IPS-15b (cell line): ENCODE data around the gene KRABD2.
"Not testable (repeated sequence)": the region's sequence is repeated elsewhere in the genome, so short reads cannot be mapped to it uniquely, and the experiment has no call there.

ENCODE experiments used
- H3K27me3 ChIP-seq: one replicate; pipeline ENCODE4 v1.6.1; 2013; ENCODE audit warnings: low read length; ENCODE audit not compliant: control insufficient read depth, insufficient read depth
- H3K36me3 ChIP-seq: one replicate; pipeline ENCODE4 v1.6.1; 2013; ENCODE audit warnings: low read length; ENCODE audit not compliant: control insufficient read depth, insufficient read depth
- H3K4me1 ChIP-seq: one replicate; pipeline ENCODE4 v1.6.1; 2013; ENCODE audit warnings: mild to moderate bottlenecking, low read length; ENCODE audit not compliant: control insufficient read depth, insufficient read depth
- H3K4me3 ChIP-seq: one replicate; pipeline ENCODE4 v1.5.1; 2013; ENCODE audit warnings: low read depth, low read length
- H3K9ac ChIP-seq: one replicate; pipeline ENCODE4 v1.6.1; 2013; ENCODE audit warnings: low read depth, mild to moderate bottlenecking, low read length
- H3K9me3 ChIP-seq: one replicate; pipeline ENCODE4 v1.6.1; 2013; ENCODE audit warnings: mild to moderate bottlenecking, low read length; ENCODE audit not compliant: control insufficient read depth, insufficient read depth

KRABD2 gene

DNA sequence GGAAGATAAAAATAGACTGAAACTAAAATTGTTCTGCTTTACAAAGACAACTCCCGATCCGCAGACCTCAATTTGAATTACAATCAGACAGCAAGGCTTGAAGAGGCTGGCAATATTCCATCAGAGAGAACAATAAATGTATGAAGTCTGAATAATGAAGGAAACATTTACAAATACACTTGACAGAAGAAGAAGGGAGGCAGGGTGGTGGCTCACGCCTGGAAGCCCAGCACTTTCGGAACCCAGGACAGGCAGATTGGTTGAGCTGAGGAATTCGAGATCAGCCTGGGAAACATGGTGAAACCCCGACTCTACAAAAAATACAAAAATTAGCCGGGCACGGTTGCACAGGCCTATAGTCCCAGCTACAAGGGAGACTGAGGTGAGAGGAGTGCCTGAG, 22.3 kb downstream of the KRABD2 start:
- H3K36me3 ChIP-seq = no peaks in the 10 kb centered on the region

DNA sequence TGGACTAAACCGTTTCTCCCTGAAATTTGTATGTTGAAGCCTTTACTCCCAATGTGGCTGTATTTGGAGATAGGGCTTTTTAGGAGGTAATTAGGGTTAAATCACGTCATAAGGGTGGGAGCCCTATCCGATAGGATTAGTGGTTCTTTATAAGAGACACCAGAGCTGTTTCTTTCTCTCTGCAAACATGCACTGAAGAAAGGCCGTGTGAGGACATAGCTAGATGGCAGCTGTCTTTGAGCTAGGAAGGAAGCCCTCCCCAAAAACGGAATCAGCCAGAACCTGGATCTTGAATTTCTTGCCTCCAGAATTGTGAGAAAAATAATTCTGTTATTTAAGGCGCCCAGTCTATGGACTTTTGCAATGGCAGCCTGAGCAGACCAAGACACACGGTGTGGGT, 22.8 kb downstream of the KRABD2 start:
- Histone ChIP-seq H3K4me3 (no peak overlapping the region), H3K9ac (no peak overlapping the region), H3K36me3 (no peaks in the 10 kb centered on the region), H3K9me3 (no peaks in the 10 kb centered on the region), H3K27me3 (no peaks in the 10 kb centered on the region), H3K4me1 (peaks cover 5% of the 10 kb centered on the region)

More for the DNA sequence above, 22.3 kb downstream of the KRABD2 start:
- Histone ChIP-seq H3K4me1 (peaks cover 5% of the 10 kb centered on the region), H3K9me3 (no peaks in the 10 kb centered on the region), H3K9ac (no peak overlapping the region), H3K27me3 (no peaks in the 10 kb centered on the region), H3K4me3 (no peak overlapping the region)

DNA sequence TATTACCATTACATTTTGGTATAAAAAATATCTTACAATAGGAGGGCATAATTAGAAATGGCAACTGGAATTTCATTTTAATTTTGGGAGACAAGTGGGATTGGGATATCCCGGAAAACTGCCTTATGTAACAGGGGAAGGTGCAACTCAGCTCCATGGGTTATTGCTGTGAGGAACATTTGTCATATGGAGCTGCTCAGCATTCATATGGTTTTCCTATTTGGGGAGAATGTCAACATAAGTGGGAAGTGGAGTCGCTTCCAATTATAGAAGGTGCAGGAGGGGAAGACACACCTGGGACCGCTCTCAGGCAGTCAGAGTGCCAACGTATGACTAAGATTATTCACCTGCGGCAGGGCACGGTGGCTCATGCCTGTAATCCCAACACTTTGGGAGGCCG, 26.2 kb downstream of the KRABD2 start:
- Histone ChIP-seq H3K9ac (no peak overlapping the region), H3K4me1 (peaks cover 5% of the 10 kb centered on the region), H3K27me3 (no peaks in the 10 kb centered on the region), H3K36me3 (no peaks in the 10 kb centered on the region), H3K4me3 (no peak overlapping the region), H3K9me3 (no peaks in the 10 kb centered on the region)

DNA sequence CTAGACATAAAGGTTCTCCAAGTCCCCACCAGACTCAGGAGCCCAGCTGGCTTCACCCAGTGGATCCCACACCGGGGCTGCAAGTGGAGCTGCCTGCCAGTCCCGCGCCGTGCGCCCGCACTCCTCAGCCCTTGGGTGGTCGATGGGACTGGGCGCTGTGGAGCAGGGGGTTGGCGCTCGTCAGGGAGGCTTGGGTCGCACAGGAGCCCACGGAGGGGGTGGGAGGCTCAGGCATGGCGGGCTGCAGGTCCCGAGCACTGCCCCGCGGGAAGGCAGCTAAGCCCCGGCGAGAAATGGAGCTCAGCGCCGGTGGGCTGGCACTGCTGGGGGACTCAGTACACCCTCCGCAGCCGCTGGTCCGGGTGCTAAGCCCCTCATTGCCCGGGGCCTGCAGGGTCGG, 29.5 kb downstream of the KRABD2 start:
- not testable (repeated sequence) for H3K4me3 ChIP-seq, H3K4me1 ChIP-seq, H3K27me3 ChIP-seq

DNA sequence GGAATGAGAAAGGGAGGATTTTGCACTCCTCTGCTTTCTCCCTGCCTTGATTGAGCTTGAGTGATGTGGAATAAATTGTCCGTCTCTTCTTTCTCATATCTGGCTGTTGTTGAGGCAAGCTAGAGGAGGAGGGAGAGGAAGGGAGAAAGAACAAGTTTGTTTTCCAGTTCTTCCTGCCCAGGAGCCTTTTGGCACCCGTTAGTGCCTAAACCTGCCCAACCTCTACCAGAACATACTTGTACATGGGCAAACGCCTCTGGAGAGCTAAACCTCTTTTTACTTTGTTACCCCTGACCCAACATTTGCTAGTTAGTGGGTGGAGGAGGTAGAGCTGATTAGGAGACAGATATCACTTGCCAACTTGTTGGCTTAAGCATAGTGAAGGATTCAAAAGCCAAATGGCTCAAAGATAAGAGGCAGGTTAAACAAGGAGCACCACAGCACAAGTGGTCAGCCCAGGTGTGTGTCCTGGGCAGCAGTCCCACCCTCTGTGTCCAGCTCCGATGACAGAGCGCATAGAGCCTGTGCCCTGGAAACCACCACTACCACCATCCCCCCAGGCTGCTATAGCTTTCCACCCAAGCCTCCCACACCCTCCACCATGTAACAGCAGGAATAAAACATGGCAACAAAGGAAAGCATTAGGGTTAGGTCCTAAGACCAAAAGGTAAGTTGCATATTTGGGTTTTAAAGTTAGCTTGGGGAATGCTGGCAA, 30.4 kb downstream of the KRABD2 start:
- H3K4me1 ChIP-seq = peaks cover 6% of the 10 kb centered on the region

More for the DNA sequence above, 29.5 kb downstream of the KRABD2 start:
- not testable (repeated sequence) for H3K9ac ChIP-seq, H3K36me3 ChIP-seq, H3K9me3 ChIP-seq

DNA sequence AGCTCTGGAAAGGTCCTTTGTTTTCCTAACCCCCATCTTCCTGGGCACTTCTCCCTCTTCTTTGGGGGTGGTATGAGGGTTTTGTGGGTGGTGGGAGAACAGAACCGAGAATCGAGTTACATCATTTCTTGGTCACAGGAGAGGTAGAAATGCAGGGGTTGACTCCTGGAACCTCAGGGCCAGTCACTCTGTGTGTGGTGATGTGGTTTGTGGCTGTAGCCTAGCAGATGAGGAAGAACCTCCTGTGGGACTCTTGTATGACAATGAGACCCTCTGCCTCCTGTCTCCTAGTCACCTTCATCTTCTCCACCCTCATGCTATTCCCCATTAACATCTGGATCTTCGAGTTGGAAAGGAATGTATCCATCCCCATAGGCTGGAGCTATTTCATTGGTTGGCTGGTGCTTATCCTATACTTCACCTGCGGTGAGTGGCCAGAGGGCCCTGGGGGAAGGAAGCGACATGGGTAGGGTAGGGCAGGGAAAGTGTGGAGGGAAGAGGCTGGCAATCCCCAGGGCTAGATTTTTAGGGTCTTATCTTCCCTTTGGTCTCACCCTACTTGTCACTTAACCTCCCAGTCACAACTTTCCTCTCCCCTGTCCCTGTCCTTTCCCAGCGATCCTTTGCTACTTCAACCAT, 31.3 kb downstream of the KRABD2 start:
- no peaks in the 10 kb centered on the region for H3K9me3 ChIP-seq
- H3K4me1 ChIP-seq = peaks cover 6% of the 10 kb centered on the region
- no peak overlapping the region for H3K9ac ChIP-seq
- H3K36me3 ChIP-seq = no peaks in the 10 kb centered on the region
- H3K27me3 ChIP-seq = no peaks in the 10 kb centered on the region
- no peak overlapping the region for H3K4me3 ChIP-seq

More for the DNA sequence above, 30.4 kb downstream of the KRABD2 start:
- H3K27me3 ChIP-seq = no peaks in the 10 kb centered on the region
- H3K9ac ChIP-seq = no peak overlapping the region
- H3K4me3 ChIP-seq = no peak overlapping the region
- H3K36me3 ChIP-seq = no peaks in the 10 kb centered on the region
- H3K9me3 ChIP-seq = no peaks in the 10 kb centered on the region

DNA sequence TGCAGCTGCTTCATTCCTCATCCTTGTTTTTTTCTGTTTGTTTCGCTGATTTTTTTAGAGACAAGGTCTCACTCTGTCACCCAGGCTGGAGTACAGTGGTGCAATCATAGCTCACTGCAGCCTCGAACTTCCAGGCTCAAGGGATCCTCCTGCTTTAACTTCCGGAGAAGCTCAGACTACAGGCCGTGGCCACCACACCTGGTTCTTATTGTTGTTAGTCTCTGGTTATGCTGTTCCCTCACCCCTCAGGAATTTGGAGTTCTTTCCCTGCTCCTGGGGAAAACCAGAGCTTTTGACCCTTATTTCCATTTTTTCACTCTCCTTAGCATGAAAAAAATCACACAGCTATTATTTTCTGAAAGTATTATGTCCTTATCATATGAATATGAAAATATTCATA, 35.0 kb downstream of the KRABD2 start:
- peaks cover 18% of the 10 kb centered on the region for H3K4me1 ChIP-seq
- H3K4me3 ChIP-seq = no peak overlapping the region
- no peaks in the 10 kb centered on the region for H3K9me3 ChIP-seq
- no peaks in the 10 kb centered on the region for H3K27me3 ChIP-seq
- no peaks in the 10 kb centered on the region for H3K36me3 ChIP-seq
- no peak overlapping the region for H3K9ac ChIP-seq

DNA sequence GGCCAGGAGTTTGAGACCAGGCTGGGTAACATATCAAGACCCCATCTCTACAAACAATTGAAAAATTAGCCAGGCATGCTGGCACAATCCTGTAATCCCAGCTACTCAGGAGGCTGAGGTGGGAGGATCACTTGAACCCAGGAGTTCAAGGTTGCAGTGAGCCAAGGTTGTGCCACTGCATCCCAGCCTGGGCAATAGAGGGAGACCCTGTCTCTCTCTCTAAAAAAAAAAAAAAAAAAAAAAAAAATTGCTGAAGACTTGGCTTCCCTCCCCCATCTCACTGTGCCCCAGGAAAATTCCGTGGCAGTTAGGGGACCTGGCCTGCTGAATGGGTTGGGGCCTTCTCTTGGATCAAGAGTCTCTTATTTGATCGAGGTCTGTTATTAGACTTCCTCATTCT, 37.0 kb downstream of the KRABD2 start, which contains the start of gene ODF4:
TSS of gene ODF4 (plus strand) at position 301 of the 400 bp plus-strand sequence. CDS start 212 bp downstream, outside the sequence.
- no peaks in the 10 kb centered on the region for H3K36me3 ChIP-seq
- no peaks in the 10 kb centered on the region for H3K27me3 ChIP-seq
- H3K9ac ChIP-seq = no peak within 1 kb of the TSS

DNA sequence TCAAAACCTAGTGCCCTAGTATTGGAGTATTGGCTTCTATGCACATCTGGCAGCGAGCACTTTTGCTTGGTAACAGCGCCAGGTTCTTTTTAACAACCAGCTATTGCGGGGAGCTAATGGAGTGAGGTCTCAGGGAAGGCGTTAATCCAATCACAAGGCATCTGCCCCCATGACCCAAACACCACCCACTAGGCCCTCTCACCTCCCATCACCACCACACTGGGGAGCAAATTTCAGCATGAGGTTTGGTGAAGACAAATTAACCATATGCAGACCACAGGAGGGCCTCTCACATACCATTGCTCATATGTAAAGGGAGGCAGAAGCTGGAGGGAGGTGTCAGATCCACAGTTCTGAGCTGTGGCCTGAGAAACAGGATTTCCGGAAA, 37.8 kb downstream of the KRABD2 start:
- no peaks in the 10 kb centered on the region for H3K36me3 ChIP-seq
- H3K9ac ChIP-seq = no peak overlapping the region
- H3K27me3 ChIP-seq = no peaks in the 10 kb centered on the region
- peaks cover 18% of the 10 kb centered on the region for H3K4me1 ChIP-seq
- H3K4me3 ChIP-seq = no peak overlapping the region
- H3K9me3 ChIP-seq = no peaks in the 10 kb centered on the region

More for the DNA sequence above, 37.0 kb downstream of the KRABD2 start, which contains the start of gene ODF4:
- H3K9me3 ChIP-seq = no peaks in the 10 kb centered on the region
- H3K4me3 ChIP-seq = no peak within 1 kb of the TSS
- peaks cover 18% of the 10 kb centered on the region for H3K4me1 ChIP-seq

DNA sequence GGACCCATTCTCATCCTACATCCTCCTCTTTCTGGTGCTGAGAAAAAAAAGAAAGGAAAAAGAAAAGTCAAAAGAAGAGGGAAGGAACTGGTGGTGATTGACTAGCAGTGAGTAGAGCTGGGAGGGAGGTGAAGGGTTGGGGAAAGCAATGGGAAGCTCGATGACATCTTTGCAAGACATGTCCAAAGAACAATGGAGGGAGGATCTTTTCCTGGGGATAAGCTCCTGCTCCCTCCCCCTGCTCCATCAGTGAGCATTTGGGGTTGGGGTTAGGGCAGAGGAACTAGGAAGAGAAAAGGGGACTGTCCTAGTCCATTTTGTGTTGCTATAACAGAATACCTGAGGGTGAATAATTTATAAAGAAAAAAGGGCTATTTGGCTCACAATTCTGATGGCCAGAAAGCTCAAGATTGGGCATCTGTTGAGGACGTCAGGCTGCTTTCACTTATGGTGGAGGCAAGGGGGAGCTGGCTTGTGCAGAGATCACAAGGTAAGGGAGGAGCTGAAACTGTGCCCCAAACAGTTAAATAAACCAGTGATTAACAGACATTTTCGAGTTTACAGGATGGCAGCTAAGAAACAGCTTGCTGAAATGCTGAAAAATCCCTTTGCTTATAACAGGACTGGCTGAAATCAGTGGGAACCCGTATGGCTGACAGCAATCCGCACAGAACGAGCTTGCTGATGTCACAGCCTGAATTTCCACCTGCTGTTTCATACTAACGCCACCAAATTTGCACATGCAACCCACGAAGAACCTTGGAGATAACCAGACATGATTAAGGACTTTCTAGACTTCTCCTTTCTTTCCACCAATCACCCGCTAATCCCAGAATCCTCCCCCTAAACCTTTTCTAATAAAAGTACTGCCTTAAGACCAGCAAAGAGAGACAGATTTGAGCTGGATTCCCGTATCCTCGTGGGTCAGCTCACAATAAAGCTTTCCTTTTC, 38.4 kb downstream of the KRABD2 start:
- H3K4me3 ChIP-seq = no peak overlapping the region
- H3K27me3 ChIP-seq = no peaks in the 10 kb centered on the region
- no peak overlapping the region for H3K9ac ChIP-seq
- H3K36me3 ChIP-seq = no peaks in the 10 kb centered on the region
- no peaks in the 10 kb centered on the region for H3K9me3 ChIP-seq
- peaks cover 18% of the 10 kb centered on the region for H3K4me1 ChIP-seq

DNA sequence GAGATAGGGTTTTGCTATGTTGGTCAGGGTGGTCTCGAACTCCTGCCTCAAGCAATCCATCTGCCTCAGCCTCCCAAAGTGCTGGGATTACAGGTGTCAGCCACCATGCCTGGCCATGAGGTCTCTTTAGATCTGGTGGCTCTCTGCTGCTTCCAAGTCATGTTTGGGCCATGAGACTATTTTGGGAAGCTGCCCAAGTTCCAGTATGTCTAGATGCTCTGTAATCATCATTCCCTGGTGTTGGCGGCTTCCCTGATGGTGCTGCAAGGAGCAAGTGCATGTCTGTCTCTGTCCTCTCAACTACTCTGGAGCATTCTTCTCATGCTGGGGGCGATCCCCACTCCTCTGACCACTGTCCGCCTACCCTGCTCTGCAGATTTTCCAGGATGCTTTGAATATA, 43.2 kb downstream of the KRABD2 start:
- Histone ChIP-seq H3K4me3 (no peak overlapping the region), H3K36me3 (no peaks in the 10 kb centered on the region), H3K9me3 (no peaks in the 10 kb centered on the region), H3K4me1 (peaks cover 7% of the 10 kb centered on the region), H3K27me3 (no peaks in the 10 kb centered on the region), H3K9ac (no peak overlapping the region)
